HG03457 (cell line): ENCODE results near the gene NDUFV1.
A peak's percentile ranks its signal among the peaks of the same experiment; 100 is the strongest.
"Not testable (repeated sequence)": the region's sequence is repeated elsewhere in the genome, so short reads cannot be mapped to it uniquely, and the experiment has no call there.

Experiments
- ATAC-seq: cut with Tn5 transposase; IDR thresholded peaks from one replicate; pipeline ENCODE4 v1.9.1; 2021; ENCODE audit warnings: moderate number of reproducible peaks; ENCODE audit not compliant: unreplicated experiment

Gene NDUFV1

GRCh38 chr11:67626970-67627369 is 20.2 kb downstream of the NDUFV1 start:
- ATAC-seq = no peak

GRCh38 chr11:67627441-67627811 is 20.7 kb downstream of the NDUFV1 start:
- no peak for ATAC-seq

- no peak for ATAC-seq
These were observed 21.3 kb downstream of the NDUFV1 start for GRCh38 chr11:67627812-67628624.

- no peak for ATAC-seq
These were observed 22.1 kb downstream of the NDUFV1 start for GRCh38 chr11:67628710-67629385.

GRCh38 chr11:67629386-67630227 is 22.9 kb downstream of the NDUFV1 start, which contains the start of gene NUDT8:
TSS of gene NUDT8 (minus strand) at chr11:67629937. CDS start at chr11:67629911, 26 bp downstream.
- peak; percentile 43 for ATAC-seq

GRCh38 chr11:67630228-67630942 is 23.6 kb downstream of the NDUFV1 start:
- ATAC-seq = peak; percentile 33

GRCh38 chr11:67630943-67631331 is 24.2 kb downstream of the NDUFV1 start:
- ATAC-seq = no peak

- no peak for ATAC-seq
These were observed 24.7 kb downstream of the NDUFV1 start for GRCh38 chr11:67631411-67631810.

GRCh38 chr11:67631853-67632174 is 25.1 kb downstream of the NDUFV1 start:
- ATAC-seq = no peak

- ATAC-seq = no peak
These were observed 25.6 kb downstream of the NDUFV1 start for GRCh38 chr11:67632175-67632981.

GRCh38 chr11:67632982-67633755 is 26.4 kb downstream of the NDUFV1 start:
- ATAC-seq = no peak

- ATAC-seq = no peak
These were observed 27.1 kb downstream of the NDUFV1 start for GRCh38 chr11:67633758-67634365.

GRCh38 chr11:67634366-67635230 is 27.9 kb downstream of the NDUFV1 start:
- ATAC-seq = no peak

- ATAC-seq = no peak
These were observed 28.4 kb downstream of the NDUFV1 start for GRCh38 chr11:67635231-67635521.

GRCh38 chr11:67636962-67637361 is 30.2 kb downstream of the NDUFV1 start:
- no peak for ATAC-seq

GRCh38 chr11:67637441-67637840 is 30.7 kb downstream of the NDUFV1 start:
- ATAC-seq = not testable (repeated sequence)

- no peak for ATAC-seq
These were observed 32.0 kb downstream of the NDUFV1 start for GRCh38 chr11:67638535-67639437.
